GM06990 (cell line): ENCODE results near the gene ANXA2.

ENCODE experiments used
- DNase-seq: peaks from one replicate; pipeline ENCODE4 v3.0.0-alpha.2; 2011; ENCODE audit not compliant: insufficient read length; ENCODE audit errors: extremely low read depth
- H3K27me3 ChIP-seq: replicated peaks from 2 replicates; pipeline ENCODE4 v1.6.0; 2011; ENCODE audit warnings: low read length; ENCODE audit not compliant: control insufficient read depth, insufficient read depth
- H3K36me3 ChIP-seq: 2 replicates; pipeline ENCODE4 v1.5.1; 2011; ENCODE audit warnings: low read length; ENCODE audit not compliant: control insufficient read depth, insufficient read depth
- H3K4me3 ChIP-seq: replicated peaks from 2 replicates; pipeline ENCODE4 v1.5.1; 2011; ENCODE audit warnings: low read depth, mild to moderate bottlenecking, control low read depth, low read length
- CTCF ChIP-seq: IDR thresholded peaks from 2 replicates; pipeline ENCODE4 v1.5.1; 2011; ENCODE audit warnings: low read length, control low read depth, mild to moderate bottlenecking, inconsistent platforms; ENCODE audit not compliant: insufficient read depth, poor library complexity, severe bottlenecking

Gene ANXA2

GRCh38 chr15:60438646-60439045 is 40.9 kb upstream of the ANXA2 start:
- no peak for TF ChIP-seq CTCF
- H3K4me3 ChIP-seq, result no peak overlapping the region
- no peaks in the 10 kb centered on the region; the same call in 1 of the 2 replicates for H3K36me3 ChIP-seq

GRCh38 chr15:60428935-60429334 is 31.1 kb upstream of the ANXA2 start:
- Histone ChIP-seq H3K4me3 (no peak overlapping the region), H3K36me3 (no peaks in the 10 kb centered on the region; the same call in none of the 2 replicates), H3K27me3 (no peaks in the 10 kb centered on the region)
- TF ChIP-seq CTCF, result no peak
- DNase-seq, result no peak

More at GRCh38 chr15:60438646-60439045, 40.9 kb upstream of the ANXA2 start:
- no peaks in the 10 kb centered on the region for H3K27me3 ChIP-seq
- no peak for DNase-seq

- DNase-seq, result no peak
- H3K4me3 ChIP-seq, result no peak overlapping the region
- H3K27me3 ChIP-seq, result no peaks in the 10 kb centered on the region
- H3K36me3 ChIP-seq, result peaks cover 2% of the 10 kb centered on the region
- no peak for TF ChIP-seq CTCF
These were observed 29.2 kb upstream of the ANXA2 start for GRCh38 chr15:60426870-60427508.

- Histone ChIP-seq H3K27me3 (no peaks in the 10 kb centered on the region), H3K36me3 (peaks cover 5% of the 10 kb centered on the region), H3K4me3 (no peak overlapping the region)
- TF ChIP-seq CTCF, result no peak
- no peak for DNase-seq
These were observed 27.7 kb upstream of the ANXA2 start for GRCh38 chr15:60425461-60425860.

- no peak for TF ChIP-seq CTCF
- Histone ChIP-seq H3K4me3 (no peak overlapping the region), H3K27me3 (no peaks in the 10 kb centered on the region), H3K36me3 (peaks cover 5% of the 10 kb centered on the region)
- DNase-seq, result no peak
These were observed 26.2 kb upstream of the ANXA2 start for GRCh38 chr15:60424006-60424405.

GRCh38 chr15:60423537-60423936 is 25.8 kb upstream of the ANXA2 start:
- Histone ChIP-seq H3K4me3 (no peak overlapping the region), H3K27me3 (no peaks in the 10 kb centered on the region), H3K36me3 (peaks cover 5% of the 10 kb centered on the region)
- DNase-seq, result no peak
- TF ChIP-seq CTCF, result no peak
